H1 (cell line): ENCODE data around the gene DCTN2. TPM values are rescaled to one million over a fixed set of nuclear protein-coding genes. Genes with fewer than 3 reads are reported as not detected.

ENCODE experiments used
- CTCF ChIA-PET: fragments of 300-600 bp; sonication (Branson Sonifier 250); formaldehyde crosslinking; loops from one replicate; lab custom pipeline; 2021; ENCODE audit not compliant: partially characterized antibody; lab: Charles Lee
- POLR2A ChIA-PET: fragments of 300-600 bp; sonication (Branson Sonifier 250); formaldehyde crosslinking; loops from one replicate; lab custom pipeline; 2021; ENCODE audit warnings: inconsistent platforms; ENCODE audit not compliant: partially characterized antibody; lab: Charles Lee
- DNase-seq, 2 experiments: peaks; one replicate each; pipeline versions ENCODE4 v3.0.0 to v3.0.0-alpha.2; 2010 to 2022; ENCODE audit warnings: low spot score in 2 of 2, low read depth in 1 of 2, mixed read lengths in 1 of 2
- FAIRE-seq: peaks from 2 replicates; lab custom pipeline; 2011; peaks lifted over from hg19 to GRCh38; lab: Jason Lieb, UNC
- H2AFZ ChIP-seq: 2 replicates; pipeline ENCODE4 v1.8.1; 2012; ENCODE audit warnings: low read length, inconsistent platforms
- H2AK5ac ChIP-seq: 2 replicates; pipeline ENCODE4 v1.6.1; 2013; ENCODE audit warnings: low read depth, low read length
- H2BK120ac ChIP-seq: replicated peaks from 2 replicates; pipeline ENCODE3; 2013; ENCODE audit warnings: low read depth, low read length, inconsistent platforms
- H2BK12ac ChIP-seq: 2 replicates; pipeline ENCODE4 v1.6.1; 2013; ENCODE audit warnings: low read depth, low read length
- H2BK15ac ChIP-seq: 2 replicates; pipeline ENCODE4 v1.6.1; 2013; ENCODE audit warnings: low read length
- H2BK20ac ChIP-seq: 2 replicates; pipeline ENCODE4 v1.6.1; 2013; ENCODE audit warnings: low read length
- H2BK5ac ChIP-seq: 2 replicates; pipeline ENCODE4 v1.6.1; 2013; ENCODE audit warnings: low read depth, low read length
- H3K14ac ChIP-seq: 2 replicates; pipeline ENCODE4 v1.6.1; 2013; ENCODE audit warnings: inconsistent platforms; ENCODE audit not compliant: insufficient read length
- H3K18ac ChIP-seq: 2 replicates; pipeline ENCODE4 v1.6.1; 2013; ENCODE audit warnings: low read length; ENCODE audit errors: extremely low read depth
- H3K23ac ChIP-seq: 2 replicates; pipeline ENCODE4 v1.6.1; 2013; ENCODE audit warnings: inconsistent platforms; ENCODE audit not compliant: insufficient read length
- H3K23me2 ChIP-seq: 2 replicates; pipeline ENCODE4 v1.6.1; 2013; ENCODE audit warnings: low read depth, low read length
- H3K27ac ChIP-seq: 2 replicates; pipeline ENCODE4 v1.6.1; 2011; ENCODE audit warnings: low read depth, low read length, inconsistent platforms
- H3K27me3 ChIP-seq, 4 experiments: replicated peaks in 1 of 4; 1 replicate in 1 of 4; 2 replicates in 3 of 4; pipeline versions ENCODE4 v1.6.1 to v1.8.1; 2011 to 2013; ENCODE audit warnings: low read length in 3 of 4, mild to moderate bottlenecking in 3 of 4, inconsistent platforms in 2 of 4, mixed read lengths in 2 of 4, moderate library complexity in 1 of 4; ENCODE audit not compliant: control insufficient read depth in 3 of 4, insufficient read depth in 3 of 4; ENCODE audit errors: extremely low read depth in 1 of 4
- H3K36me3 ChIP-seq, 4 experiments: 2 replicates each; pipeline versions ENCODE4 v1.6.1 to v1.8.1; 2011 to 2013; ENCODE audit warnings: mild to moderate bottlenecking in 4 of 4, low read length in 3 of 4, moderate library complexity in 2 of 4, control low read depth in 1 of 4, inconsistent platforms in 1 of 4; ENCODE audit not compliant: insufficient read depth in 4 of 4, control insufficient read depth in 2 of 4
- H3K4ac ChIP-seq: replicated peaks from 2 replicates; pipeline ENCODE3; 2013; ENCODE audit warnings: low read length, low read depth, mixed read lengths, inconsistent platforms; ENCODE audit not compliant: insufficient read length
- H3K4me1 ChIP-seq, 4 experiments: replicated peaks in 1 of 4; 1 replicate in 1 of 4; 2 replicates in 3 of 4; pipeline versions ENCODE4 v1.6.1 to v1.8.1; 2011 to 2013; ENCODE audit warnings: low read length in 3 of 4, inconsistent platforms in 2 of 4, mixed read lengths in 1 of 4; ENCODE audit not compliant: insufficient read depth in 4 of 4, control insufficient read depth in 3 of 4
- H3K4me2 ChIP-seq, 2 experiments: 2 replicates each; pipeline versions ENCODE4 v1.6.1 to v1.8.1; 2011 to 2013; ENCODE audit warnings: low read depth in 2 of 2, low read length in 2 of 2, control low read depth in 1 of 2, inconsistent platforms in 1 of 2, mild to moderate bottlenecking in 1 of 2; ENCODE audit not compliant: insufficient read depth in 1 of 2
- H3K4me3 ChIP-seq, 4 experiments: fragments of 200-600, 300-600 bp in 1 of 4; sonication (generic), shearing (Covaris generic), sonication (Bioruptor Twin) in 1 of 4; 2 replicates each; pipeline versions ENCODE4 v1.5.1 to v1.8.1; 2011 to 2016; ENCODE audit warnings: low read length in 4 of 4, low read depth in 3 of 4, control low read depth in 2 of 4, inconsistent platforms in 2 of 4, mild to moderate bottlenecking in 2 of 4, mixed read lengths in 1 of 4, moderate library complexity in 1 of 4; ENCODE audit not compliant: insufficient read depth in 2 of 4; ENCODE audit errors: extremely low read depth in 1 of 4
- H3K56ac ChIP-seq: replicated peaks from 2 replicates; pipeline ENCODE3; 2013; ENCODE audit warnings: low read depth, mild to moderate bottlenecking, mixed read lengths, low read length, inconsistent platforms; ENCODE audit not compliant: insufficient read length
- H3K79me1 ChIP-seq: 2 replicates; pipeline ENCODE4 v1.6.1; 2013; ENCODE audit warnings: low read depth, low read length, control low read depth
- H3K79me2 ChIP-seq, 2 experiments: 2 replicates each; pipeline versions ENCODE4 v1.6.1 to v1.8.1; 2012 to 2013; ENCODE audit warnings: low read length in 2 of 2, mild to moderate bottlenecking in 2 of 2, inconsistent platforms in 1 of 2; ENCODE audit not compliant: insufficient read depth in 2 of 2, control insufficient read depth in 1 of 2
- H3K9ac ChIP-seq, 4 experiments: replicated peaks in 1 of 4; 1 replicate in 1 of 4; 2 replicates in 3 of 4; pipeline versions ENCODE4 v1.6.1 to v1.8.1; 2011 to 2013; ENCODE audit warnings: low read depth in 3 of 4, low read length in 3 of 4, control low read depth in 2 of 4, mild to moderate bottlenecking in 2 of 4, moderate library complexity in 2 of 4, inconsistent platforms in 1 of 4; ENCODE audit errors: extremely low read depth in 1 of 4
- H3K9me3 ChIP-seq, 2 experiments: 2 replicates each; pipeline versions ENCODE4 v1.6.1 to v1.8.1; 2012 to 2013; ENCODE audit warnings: mild to moderate bottlenecking in 2 of 2, moderate library complexity in 2 of 2, control low read depth in 1 of 2, inconsistent platforms in 1 of 2, low read depth in 1 of 2, low read length in 1 of 2, mixed read lengths in 1 of 2; ENCODE audit not compliant: insufficient read depth in 2 of 2
- H4K20me1 ChIP-seq, 2 experiments: replicated peaks in 1 of 2; 2 replicates each; pipeline versions ENCODE3 to v1.8.1; 2011 to 2013; ENCODE audit warnings: inconsistent platforms in 2 of 2, low read length in 2 of 2, mild to moderate bottlenecking in 1 of 2; ENCODE audit not compliant: insufficient read depth in 2 of 2, control insufficient read depth in 1 of 2
- H4K5ac ChIP-seq: 2 replicates; pipeline ENCODE4 v1.6.1; 2013; ENCODE audit warnings: low read length, low read depth, mixed read lengths, inconsistent platforms; ENCODE audit not compliant: insufficient read length
- H4K8ac ChIP-seq: 2 replicates; pipeline ENCODE4 v1.8.0; 2013; ENCODE audit warnings: mild to moderate bottlenecking, moderate library complexity, low read length, inconsistent platforms; ENCODE audit not compliant: insufficient read depth; ENCODE audit errors: extremely low read depth
- H4K91ac ChIP-seq: replicated peaks from 2 replicates; pipeline ENCODE3; 2013; ENCODE audit warnings: low read length, mixed read lengths, inconsistent platforms; ENCODE audit not compliant: insufficient read length
- CTCF ChIP-seq, 3 experiments: IDR thresholded peaks; 1 replicate in 2 of 3; 2 replicates in 1 of 3; pipeline versions ENCODE4 v1.5.1 to v1.6.1; 2011; ENCODE audit warnings: low read length in 3 of 3, mild to moderate bottlenecking in 3 of 3, inconsistent platforms in 2 of 3, low read depth in 1 of 3, moderate library complexity in 1 of 3; ENCODE audit not compliant: insufficient read depth in 1 of 3; ENCODE audit errors: control extremely low read depth in 1 of 3
- EP300 ChIP-seq, 2 experiments: IDR thresholded peaks; 1 replicate in 1 of 2; 2 replicates in 1 of 2; pipeline ENCODE4 v1.6.1; 2011 to 2012; ENCODE audit warnings: low read depth in 2 of 2, low read length in 2 of 2, mild to moderate bottlenecking in 2 of 2, borderline replicate concordance in 1 of 2, inconsistent platforms in 1 of 2, moderate library complexity in 1 of 2
- RNF2 ChIP-seq: fragments of 200-900, 300-1000 bp; sonication (generic); IDR thresholded peaks from 2 replicates; pipeline ENCODE4 v1.7.1; 2016; ENCODE audit warnings: borderline replicate concordance, low read depth, mild to moderate bottlenecking, antibody characterized with exemption, low read length; ENCODE audit not compliant: poor library complexity, severe bottlenecking; ENCODE audit errors: missing control alignments
- RXRA ChIP-seq: IDR thresholded peaks from 2 replicates; pipeline ENCODE4 v1.6.1; 2011; ENCODE audit warnings: low read depth, mild to moderate bottlenecking, low read length, moderate library complexity; ENCODE audit not compliant: insufficient read depth
- SAP30 ChIP-seq: fragments of 300-600 bp; sonication (generic); IDR thresholded peaks from 2 replicates; pipeline ENCODE4 v1.7.1; 2012; ENCODE audit warnings: low read length, moderate library complexity, mild to moderate bottlenecking, inconsistent platforms; ENCODE audit not compliant: insufficient read depth, insufficient replicate concordance
- SIRT6 ChIP-seq: IDR thresholded peaks from one replicate; pipeline ENCODE4 v1.7.1; 2012; ENCODE audit warnings: low read length, inconsistent platforms
- SP1 ChIP-seq: IDR thresholded peaks from 2 replicates; pipeline ENCODE4 v1.6.1; 2011; ENCODE audit warnings: low read depth, low read length
- TAF1 ChIP-seq: IDR thresholded peaks from 2 replicates; pipeline ENCODE4 v1.6.1; 2011; ENCODE audit warnings: mild to moderate bottlenecking, low read depth, low read length
- WGBS, 2 experiments: shearing (Covaris generic) in 1 of 2; methylation state at CpG; one replicate each; pipeline versions ENCODE4 v1.1.6 to v1.1.7; 2013 to 2015; ENCODE audit warnings: low lambda C conversion rate in 2 of 2, mixed read lengths in 2 of 2, inconsistent platforms in 1 of 2, low coverage in 1 of 2, missing lambda C conversion rate in 1 of 2; ENCODE audit not compliant: insufficient replicate concordance in 2 of 2, insufficient coverage in 1 of 2, insufficient read length in 1 of 2; ENCODE audit errors: extremely low coverage in 1 of 2, missing lambda C conversion rate in 1 of 2; 5-methylcytosine and 5-hydroxymethylcytosine counted together
- polyA plus RNA-seq, 7 experiments: library from polyadenylated mRNA; depleted of rRNA in 3 of 7; stranded (reverse) in 5 of 7; unstranded in 2 of 7; fragments of >200 nt in 5 of 7; fragments of 200-250 nt in 2 of 7; gene quantifications; 1 replicate in 5 of 7; 2 replicates in 1 of 7; 4 replicates in 1 of 7; pipeline versions ENCODE4 v1.2.1 to v1.2.3, GENCODE V29; 2011 to 2013; ENCODE audit warnings: missing spikeins in 2 of 7, mixed read lengths in 2 of 7
- total RNA-seq: library from RNA; stranded (reverse); fragmentation: NEBNext Ultra II Directional; extraction: Animal tissue kit (Norgen Biotek cat#: 25700); gene quantifications from 2 replicates; pipeline ENCODE4 v1.2.1, GENCODE V29; 2021
- TF ChIP-seq, protein P1 (sequence below): IDR thresholded peaks from 2 replicates; pipeline ENCODE4 v1.6.1; 2012; ENCODE audit warnings: inconsistent platforms

The DCTN2 gene
- total and polyA plus RNA-seq, 2 of the 8 experiments (the other 6 are each of a cell fraction or from before 2014, with no cell fraction given): 90.3 to 91.9 TPM

DNA sequence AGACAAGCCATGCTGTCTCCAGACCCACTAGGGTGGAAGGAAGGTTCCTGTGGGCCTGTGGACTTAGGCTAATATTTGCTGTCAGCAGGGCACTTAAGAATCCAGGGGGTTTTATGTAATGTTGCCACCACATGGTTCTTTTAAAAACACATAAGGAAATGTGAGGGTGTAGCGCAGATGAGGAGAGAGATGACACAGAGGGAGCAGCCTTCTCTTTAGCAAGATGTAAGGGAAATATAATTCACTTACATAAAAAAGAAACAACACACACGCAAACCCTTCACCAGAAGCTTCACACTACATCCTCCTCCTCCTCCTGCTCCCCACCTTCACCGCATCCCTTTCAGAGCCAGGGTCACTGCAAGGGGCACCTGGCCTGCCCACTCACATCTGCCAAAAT is 39.1 kb upstream of the DCTN2 start:
- peaks cover 2 to 3% (median 3%) of the 10 kb centered on the region in 4 experiments; a peak in 5 of 7 replicates for H3K4me1 ChIP-seq
- H4K5ac ChIP-seq: no peak overlapping the region
- H2BK5ac ChIP-seq: no peak overlapping the region
- no peak overlapping the region for H2BK120ac ChIP-seq
- no peak overlapping the region for H3K4me3 ChIP-seq
- H3K79me2 ChIP-seq: no peaks in the 10 kb centered on the region
- CTCF ChIA-PET: interaction anchor here (5.2 to 7.8 kb wide), 5 partner anchors 15 to 150 kb away, joined by 60 to 201 read pairs (median 88); partner anchors contain the start of genes ARHGEF25 and B4GALNT1
- no peak overlapping the region for H3K27ac ChIP-seq
- no peak overlapping the region for H4K8ac ChIP-seq
- TF ChIP-seq SIRT6 (no peak), SAP30 (no peak), CTCF (IDR thresholded peaks at IDR 0.05; ENCODE audit: control extremely low read depth in 1 of 3, insufficient read depth in 1 of 3, low read depth in 1 of 3, low read length in 3 of 3) (no peak), RXRA (no peak), RNF2 (no peak), TAF1 (no peak), EP300 (IDR thresholded peaks at IDR 0.05; ENCODE audit: borderline replicate concordance in 1 of 2, low read depth in 2 of 2, low read length in 2 of 2) (no peak), SP1 (no peak)
- TF ChIP-seq, protein P1, sequence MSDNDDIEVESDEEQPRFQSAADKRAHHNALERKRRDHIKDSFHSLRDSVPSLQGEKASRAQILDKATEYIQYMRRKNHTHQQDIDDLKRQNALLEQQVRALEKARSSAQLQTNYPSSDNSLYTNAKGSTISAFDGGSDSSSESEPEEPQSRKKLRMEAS: no peak
- no peak for FAIRE-seq
- 81% methylated on average over 3 of the region's 3 CpGs; no CpG with 5 or more reads in 1 of the 2 experiments for WGBS, 2 experiments
- H3K56ac ChIP-seq: no peak overlapping the region
- H3K23ac ChIP-seq: no peak overlapping the region
- peaks cover 6% of the 10 kb centered on the region; the same call in 1 of the 2 replicates for H3K23me2 ChIP-seq
- H3K27me3 ChIP-seq: no peaks in the 10 kb centered on the region
- no peaks in the 10 kb centered on the region for H3K79me1 ChIP-seq
- H4K91ac ChIP-seq: no peak overlapping the region
- peaks cover 3 to 4% of the 10 kb centered on the region in 2 experiments for H4K20me1 ChIP-seq
- no peak overlapping the region for H3K9ac ChIP-seq
- H2BK12ac ChIP-seq: no peak overlapping the region
- no peak overlapping the region for H3K18ac ChIP-seq
- H3K14ac ChIP-seq: no peak overlapping the region
- no peaks in the 10 kb centered on the region for H3K9me3 ChIP-seq
- POLR2A ChIA-PET: interaction anchor here (0.7 to 1.3 kb wide), 2 partner anchors 12 to 39 kb away, joined by 3 read pairs; no protein-coding TSS in a partner anchor
- no peak overlapping the region for H2AFZ ChIP-seq
- H3K36me3 ChIP-seq: peaks cover 5 to 21% (median 7%) of the 10 kb centered on the region in 4 experiments; a peak in 7 of 8 replicates
- no peak overlapping the region for H3K4ac ChIP-seq
- H2BK15ac ChIP-seq: no peak overlapping the region
- DNase-seq: no peak
- H3K4me2 ChIP-seq: no peak overlapping the region
- H2BK20ac ChIP-seq: no peak overlapping the region
- no peak overlapping the region for H2AK5ac ChIP-seq
